Liver (tissue), 9 donors: ENCODE results near the gene ITGB3. TPM values are rescaled to one million over a fixed set of nuclear protein-coding genes. Genes with fewer than 3 reads are reported as not detected.
A peak's percentile ranks its signal among the peaks of the same experiment; 100 is the strongest.

Source experiments
- DNase-seq: peaks from one replicate; pipeline ENCODE4 v3.0.0-alpha.2; 2017; ENCODE audit warnings: low spot score
- H3K27ac ChIP-seq, 2 donors: one replicate each; pipeline ENCODE4 v1.7.0; 2013; ENCODE audit warnings: inconsistent platforms in 2 of 2, low read length in 2 of 2, control low read depth in 1 of 2, low read depth in 1 of 2, mild to moderate bottlenecking in 1 of 2
- H3K27me3 ChIP-seq, 4 donors: one replicate each; pipeline versions ENCODE4 v1.6.1 to v1.7.0; 2013; ENCODE audit warnings: low read length in 3 of 4, inconsistent platforms in 1 of 4, mild to moderate bottlenecking in 1 of 4, moderate library complexity in 1 of 4; ENCODE audit not compliant: control insufficient read depth in 4 of 4, insufficient read depth in 4 of 4
- H3K36me3 ChIP-seq, 4 donors: one replicate each; pipeline versions ENCODE4 v1.6.1 to v1.7.0; 2013; ENCODE audit warnings: low read length in 3 of 4, mild to moderate bottlenecking in 3 of 4, low read depth in 1 of 4, moderate library complexity in 1 of 4; ENCODE audit not compliant: control insufficient read depth in 4 of 4, insufficient read depth in 3 of 4
- H3K4me1 ChIP-seq, 4 donors: one replicate each; pipeline versions ENCODE4 v1.6.1 to v1.7.0; 2013; ENCODE audit warnings: low read length in 3 of 4, mild to moderate bottlenecking in 3 of 4, moderate library complexity in 1 of 4; ENCODE audit not compliant: control insufficient read depth in 4 of 4, insufficient read depth in 4 of 4
- H3K4me3 ChIP-seq, 3 donors: one replicate each; pipeline versions ENCODE4 v1.6.1 to v1.7.0; 2013; ENCODE audit warnings: low read length in 3 of 3, control low read depth in 1 of 3, low read depth in 1 of 3, mild to moderate bottlenecking in 1 of 3
- H3K9ac ChIP-seq, 2 donors: one replicate each; pipeline ENCODE4 v1.7.0; 2013; ENCODE audit warnings: low read length in 2 of 2, mild to moderate bottlenecking in 2 of 2, moderate library complexity in 2 of 2, control low read depth in 1 of 2, low read depth in 1 of 2
- H3K9me3 ChIP-seq, 4 donors: one replicate each; pipeline versions ENCODE4 v1.6.1 to v1.7.0; 2013; ENCODE audit warnings: low read length in 3 of 4; ENCODE audit not compliant: control insufficient read depth in 4 of 4
- ATF3 ChIP-seq: IDR thresholded peaks from 2 replicates; pipeline ENCODE4 v1.6.1; 2016; ENCODE audit warnings: antibody characterized with exemption
- CTCF ChIP-seq: fragments of 150-350 bp; IDR thresholded peaks from 2 replicates; pipeline ENCODE4 v1.5.1; 2017; ENCODE audit warnings: improper control_type of control experiment, low read depth, low read length; ENCODE audit not compliant: missing input control
- FOXA1 ChIP-seq: IDR thresholded peaks from 2 replicates; pipeline ENCODE4 v1.6.1; 2016; ENCODE audit warnings: antibody characterized with exemption
- FOXA2 ChIP-seq: IDR thresholded peaks from 2 replicates; pipeline ENCODE4 v1.6.1; 2016; ENCODE audit warnings: antibody characterized with exemption
- GABPA ChIP-seq, 2 donors: IDR thresholded peaks in 1 of 2; conservative IDR thresholded peaks in 1 of 2; 2 replicates each; pipeline ENCODE4 v1.6.1; 2016; ENCODE audit warnings: antibody characterized with exemption in 2 of 2, mild to moderate bottlenecking in 1 of 2, moderate library complexity in 1 of 2
- HNF4G ChIP-seq: IDR thresholded peaks from 2 replicates; pipeline ENCODE4 v1.6.1; 2016; ENCODE audit warnings: antibody characterized with exemption
- JUND ChIP-seq, 2 donors: IDR thresholded peaks; 2 replicates each; pipeline ENCODE4 v1.6.1; 2016; ENCODE audit warnings: antibody characterized with exemption in 2 of 2
- MAX ChIP-seq: IDR thresholded peaks from 2 replicates; pipeline ENCODE4 v1.6.1; 2016; ENCODE audit warnings: antibody characterized with exemption
- NR2F2 ChIP-seq: IDR thresholded peaks from 2 replicates; pipeline ENCODE4 v1.6.1; 2016; ENCODE audit warnings: antibody characterized with exemption
- RAD21 ChIP-seq, 2 donors: IDR thresholded peaks; 2 replicates each; pipeline ENCODE4 v1.6.1; 2016; ENCODE audit warnings: antibody characterized with exemption in 2 of 2, mild to moderate bottlenecking in 2 of 2
- REST ChIP-seq: IDR thresholded peaks from 2 replicates; pipeline ENCODE4 v1.6.1; 2016; ENCODE audit warnings: antibody characterized with exemption, mild to moderate bottlenecking
- RXRA ChIP-seq, 2 donors: IDR thresholded peaks; 2 replicates each; pipeline ENCODE4 v1.6.1; 2017 to 2018; ENCODE audit warnings: antibody characterized with exemption in 2 of 2, mild to moderate bottlenecking in 1 of 2
- SP1 ChIP-seq: IDR thresholded peaks from 2 replicates; pipeline ENCODE4 v1.6.1; 2018; ENCODE audit warnings: antibody characterized with exemption, mild to moderate bottlenecking
- TAF1 ChIP-seq: conservative IDR thresholded peaks from 2 replicates; pipeline ENCODE4 v1.6.1; 2016; ENCODE audit warnings: antibody characterized with exemption, mild to moderate bottlenecking
- YY1 ChIP-seq: IDR thresholded peaks from 2 replicates; pipeline ENCODE4 v1.6.1; 2016; ENCODE audit warnings: antibody characterized with exemption, mild to moderate bottlenecking
- ZBTB33 ChIP-seq: IDR thresholded peaks from 2 replicates; pipeline ENCODE4 v1.6.1; 2016; ENCODE audit warnings: antibody characterized with exemption
- WGBS: extraction: QIAGEN DNeasy Blood & Tissue Kit; methylation state at CpG from one replicate; pipeline ENCODE4 v1.1.7; 2013; 5-methylcytosine and 5-hydroxymethylcytosine counted together
- polyA plus RNA-seq, 2 donors: library from polyadenylated mRNA; stranded (reverse) in 1 of 2; unstranded in 1 of 2; fragments of 200-250 nt in 1 of 2; fragments of >200 nt in 1 of 2; fragmentation: Nextera tagmentation in 1 of 2; extraction: Ambion mirVana in 1 of 2; gene quantifications; one replicate each; pipeline versions ENCODE4 v1.2.1 to v1.2.3, GENCODE V29; 2013 to 2015
- total RNA-seq, 2 donors: library from RNA; depleted of rRNA; stranded (reverse); fragments of >200 nt; gene quantifications; one replicate each; pipeline ENCODE4 v1.2.3, GENCODE V29; 2014
- donor health status: healthy.
- donor health status: healthy.
- donor health status: healthy.
- donor health status: healthy.
- donor health status: healthy.

Gene ITGB3
- total and polyA plus RNA-seq, 4 donors = 0.47 to 33.4 (median 3.8) TPM

- Histone ChIP-seq H3K27ac (peak overlapping the region in 1 of 2 donors; percentile 55), H3K9me3 (no peaks in the 10 kb centered on the region), H3K27me3 (no peaks in the 10 kb centered on the region), H3K9ac (no peak overlapping the region), H3K36me3 (no peaks in the 10 kb centered on the region), H3K4me1 (peaks cover 7 to 28% (median 17%) of the 10 kb centered on the region in 4 donors), H3K4me3 (no peak overlapping the region)
- DNase-seq = no peak
- TF ChIP-seq JUND (IDR thresholded peaks at IDR 0.05) = no peak
- no peak for TF ChIP-seq HNF4G
- TF ChIP-seq SP1 = no peak
- WGBS = 90% methylated on average over 14 of the region's 14 CpGs
Observed at GRCh38 chr17:47280072-47280811, 26.6 kb downstream of the ITGB3 start.

GRCh38 chr17:47281216-47281615 lies 27.6 kb downstream of the ITGB3 start:
- H3K36me3 ChIP-seq = no peaks in the 10 kb centered on the region
- H3K9ac ChIP-seq = no peak overlapping the region
- peaks cover 7 to 25% (median 9%) of the 10 kb centered on the region in 4 donors for H3K4me1 ChIP-seq
- H3K4me3 ChIP-seq = no peak overlapping the region
- WGBS = 89% methylated on average over 6 of the region's 6 CpGs
- no peaks in the 10 kb centered on the region for H3K9me3 ChIP-seq
- no peaks in the 10 kb centered on the region for H3K27me3 ChIP-seq
- no peak overlapping the region for H3K27ac ChIP-seq
- no peak for TF ChIP-seq NR2F2
- TF ChIP-seq FOXA2 = no peak
- TF ChIP-seq YY1 = no peak
- no peak for TF ChIP-seq CTCF
- no peak for TF ChIP-seq FOXA1
- TF ChIP-seq REST = no peak
- no peak for TF ChIP-seq HNF4G
- TF ChIP-seq RAD21 (IDR thresholded peaks at IDR 0.05) = no peak
- no peak for TF ChIP-seq ATF3
- no peak for TF ChIP-seq TAF1
- no peak for TF ChIP-seq ZBTB33
- no peak for TF ChIP-seq RXRA (IDR thresholded peaks at IDR 0.05)
- no peak for TF ChIP-seq SP1
- no peak for TF ChIP-seq GABPA (IDR thresholded peaks at IDR 0.05 in 1 of 2, conservative IDR thresholded peaks at IDR 0.05 in 1 of 2)
- TF ChIP-seq MAX = no peak
- no peak for DNase-seq
